Measurements from ENCODE around the gene C3orf52. TPM values are rescaled to one million over a fixed set of nuclear protein-coding genes. Genes with fewer than 3 reads are reported as not detected.

C3orf52 gene
- total and polyA plus RNA-seq, 2 experiments from 2014 or later: 9.3 to 20.7 TPM

DNA sequence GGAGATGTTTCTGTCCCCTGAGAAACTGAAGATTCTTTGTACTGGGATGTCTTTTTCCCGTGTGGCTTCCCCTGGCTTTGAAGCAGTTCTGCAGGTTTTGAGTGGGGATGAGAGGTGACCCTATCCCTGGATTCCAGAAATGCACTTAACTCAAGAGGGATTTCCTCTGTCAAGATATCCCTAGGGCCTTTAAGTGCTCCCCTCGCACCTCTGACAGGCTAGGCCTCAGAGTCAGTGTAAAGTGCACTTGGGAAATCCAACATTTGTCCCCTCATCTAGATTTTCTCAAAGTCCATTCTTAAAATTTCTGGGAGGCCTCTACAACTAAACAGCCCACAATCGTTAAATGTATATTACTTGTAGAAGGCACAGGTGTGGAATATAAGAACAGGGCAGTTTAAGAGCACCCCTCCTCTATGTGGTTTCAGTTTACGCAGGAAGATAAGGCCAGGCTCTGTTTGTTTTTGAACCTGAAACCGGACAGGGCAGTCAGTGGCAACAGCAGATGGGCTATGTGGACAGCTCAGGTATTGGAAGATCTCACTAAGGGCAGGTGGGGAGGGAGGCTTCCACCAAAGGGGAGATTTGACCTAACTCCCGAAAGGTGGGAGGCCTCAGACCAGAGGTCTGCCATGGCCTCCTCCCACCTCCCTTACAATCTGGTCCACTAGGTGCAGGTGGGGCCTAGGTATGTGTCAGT lies 4.8 kb downstream of the C3orf52 start:
- TF ChIP-seq, protein P1, sequence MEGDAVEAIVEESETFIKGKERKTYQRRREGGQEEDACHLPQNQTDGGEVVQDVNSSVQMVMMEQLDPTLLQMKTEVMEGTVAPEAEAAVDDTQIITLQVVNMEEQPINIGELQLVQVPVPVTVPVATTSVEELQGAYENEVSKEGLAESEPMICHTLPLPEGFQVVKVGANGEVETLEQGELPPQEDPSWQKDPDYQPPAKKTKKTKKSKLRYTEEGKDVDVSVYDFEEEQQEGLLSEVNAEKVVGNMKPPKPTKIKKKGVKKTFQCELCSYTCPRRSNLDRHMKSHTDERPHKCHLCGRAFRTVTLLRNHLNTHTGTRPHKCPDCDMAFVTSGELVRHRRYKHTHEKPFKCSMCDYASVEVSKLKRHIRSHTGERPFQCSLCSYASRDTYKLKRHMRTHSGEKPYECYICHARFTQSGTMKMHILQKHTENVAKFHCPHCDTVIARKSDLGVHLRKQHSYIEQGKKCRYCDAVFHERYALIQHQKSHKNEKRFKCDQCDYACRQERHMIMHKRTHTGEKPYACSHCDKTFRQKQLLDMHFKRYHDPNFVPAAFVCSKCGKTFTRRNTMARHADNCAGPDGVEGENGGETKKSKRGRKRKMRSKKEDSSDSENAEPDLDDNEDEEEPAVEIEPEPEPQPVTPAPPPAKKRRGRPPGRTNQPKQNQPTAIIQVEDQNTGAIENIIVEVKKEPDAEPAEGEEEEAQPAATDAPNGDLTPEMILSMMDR (IDR thresholded peaks at IDR 0.05; ENCODE audit: poor library complexity): no peak
- Histone ChIP-seq H3K79me2 (peaks cover 37% of the 10 kb centered on the region), H3K4me3 (no peak overlapping the region), H3K27ac (peak overlapping the region; percentile 91), H3K4me2 (peak overlapping the region; percentile 52), H3K4me1 (ENCODE audit: insufficient read depth) (peaks cover 39% of the 10 kb centered on the region), H3K9me3 (ENCODE audit: low read depth) (no peaks in the 10 kb centered on the region), H4K20me1 (ENCODE audit: insufficient read depth, poor library complexity, severe bottlenecking) (no peaks in the 10 kb centered on the region), H3K36me3 (replicated peaks; ENCODE audit: insufficient read depth, low read depth) (no peaks in the 10 kb centered on the region), H2AFZ (no peak overlapping the region), H3K9me2 (replicated peaks; ENCODE audit: insufficient read depth) (no peaks in the 10 kb centered on the region), H3K27me3 (no peaks in the 10 kb centered on the region)
- 37% methylated on average over 6 of the region's 6 CpGs for WGBS (ENCODE audit: low lambda C conversion rate, missing lambda C conversion rate)
- DNase-seq (ENCODE audit: low spot score): peak; percentile 32

DNA sequence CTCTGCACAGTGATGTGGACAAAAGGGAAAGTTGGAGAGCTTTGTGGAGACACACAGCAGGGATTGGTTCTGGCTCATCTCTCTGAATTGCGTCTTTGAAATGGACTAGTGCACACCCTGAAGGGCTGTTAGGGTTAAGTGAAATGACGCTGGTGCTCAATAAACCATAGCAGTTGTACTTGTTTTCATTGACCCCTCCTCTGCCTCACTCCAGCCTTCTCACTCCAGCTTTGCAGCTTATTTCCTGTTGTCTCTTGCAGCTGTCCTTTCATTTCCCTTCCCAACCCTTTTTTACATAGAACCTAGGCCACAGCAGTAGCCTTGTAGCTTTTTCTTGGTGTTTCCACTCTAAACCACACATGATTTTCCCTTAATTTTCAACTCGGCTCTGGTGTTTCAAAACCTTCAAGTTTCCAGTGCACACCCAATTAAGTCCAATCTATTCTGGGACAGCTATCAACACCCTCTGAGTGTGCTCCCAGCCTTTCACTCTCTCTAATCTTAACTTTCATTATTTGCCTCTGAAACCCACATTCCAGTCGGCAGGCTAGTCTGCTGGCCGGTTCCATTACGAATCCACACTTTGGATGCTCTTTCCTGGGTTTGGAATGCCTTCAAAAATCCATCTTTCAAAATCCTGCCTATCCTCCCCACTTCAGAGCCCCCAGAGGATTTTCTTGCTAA lies 6.4 kb downstream of the C3orf52 start:
- H3K9me3 ChIP-seq (ENCODE audit: low read depth): no peaks in the 10 kb centered on the region
- peak overlapping the region; percentile 65 for H3K27ac ChIP-seq
- peak overlapping the region; percentile 38 for H3K4me2 ChIP-seq
- no peaks in the 10 kb centered on the region for H4K20me1 ChIP-seq (ENCODE audit: insufficient read depth, poor library complexity, severe bottlenecking)
- no peak for DNase-seq (ENCODE audit: low spot score)
- peaks cover 41% of the 10 kb centered on the region for H3K4me1 ChIP-seq (ENCODE audit: insufficient read depth)
- no peaks in the 10 kb centered on the region for H3K36me3 ChIP-seq (replicated peaks; ENCODE audit: insufficient read depth, low read depth)
- TF ChIP-seq, protein P1 (IDR thresholded peaks at IDR 0.05; ENCODE audit: poor library complexity): no peak
- no peak for TF ChIP-seq EZH2phosphoT487 (IDR thresholded peaks at IDR 0.05; ENCODE audit: low read depth, severe bottlenecking, unreplicated experiment)
- no peak for TF ChIP-seq EZH2 (IDR thresholded peaks at IDR 0.05; ENCODE audit: borderline replicate concordance)
- no peaks in the 10 kb centered on the region for H3K27me3 ChIP-seq
- 46% methylated on average over 6 of the region's 6 CpGs for WGBS (ENCODE audit: low lambda C conversion rate, missing lambda C conversion rate)
- H3K4me3 ChIP-seq: no peak overlapping the region
- no peaks in the 10 kb centered on the region for H3K9me2 ChIP-seq (replicated peaks; ENCODE audit: insufficient read depth)
- H3K79me2 ChIP-seq: peaks cover 32% of the 10 kb centered on the region
- H2AFZ ChIP-seq: no peak overlapping the region

DNA sequence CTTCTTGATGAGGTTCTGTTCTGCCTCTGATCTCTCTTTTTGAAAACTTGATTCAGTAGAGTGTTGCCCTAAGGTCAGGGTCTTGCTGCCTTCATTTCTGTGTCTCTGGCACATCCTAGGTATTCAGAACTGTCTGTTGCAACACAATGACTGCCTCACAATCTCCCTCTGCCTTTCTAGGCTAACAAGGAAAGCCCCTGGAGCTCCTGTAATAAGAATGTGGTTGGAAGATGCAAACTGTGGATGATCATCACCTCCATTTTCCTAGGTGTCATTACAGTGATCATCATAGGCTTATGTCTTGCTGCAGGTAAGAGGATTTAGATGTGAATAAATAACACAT lies 7.0 kb downstream of the C3orf52 start:
- Histone ChIP-seq H3K27me3 (no peaks in the 10 kb centered on the region), H3K4me2 (peak overlapping the region; percentile 38), H3K4me3 (no peak overlapping the region), H3K79me2 (peaks cover 27% of the 10 kb centered on the region), H3K4me1 (ENCODE audit: insufficient read depth) (peaks cover 41% of the 10 kb centered on the region), H3K36me3 (replicated peaks; ENCODE audit: insufficient read depth, low read depth) (no peaks in the 10 kb centered on the region), H3K9me3 (ENCODE audit: low read depth) (no peaks in the 10 kb centered on the region), H3K9me2 (replicated peaks; ENCODE audit: insufficient read depth) (no peaks in the 10 kb centered on the region), H4K20me1 (ENCODE audit: insufficient read depth, poor library complexity, severe bottlenecking) (no peaks in the 10 kb centered on the region), H2AFZ (no peak overlapping the region), H3K27ac (peak overlapping the region; percentile 65)
- TF ChIP-seq, protein P1 (IDR thresholded peaks at IDR 0.05; ENCODE audit: poor library complexity): no peak
- TF ChIP-seq EZH2phosphoT487 (IDR thresholded peaks at IDR 0.05; ENCODE audit: low read depth, severe bottlenecking, unreplicated experiment) (no peak), EZH2 (IDR thresholded peaks at IDR 0.05; ENCODE audit: borderline replicate concordance) (no peak)
- DNase-seq (ENCODE audit: low spot score): no peak
